WERI-Rb-1 (cell line): Measurements from ENCODE around the gene HADHA.

Source experiments
- DNase-seq: peaks from one replicate; pipeline ENCODE4 v3.0.0-alpha.2; 2020
- H3K27ac ChIP-seq: fragments of 250-450 bp; sonication (Bioruptor Pico); 2 replicates; pipeline ENCODE4 v1.5.1; 2020; ENCODE audit warnings: mild to moderate bottlenecking, moderate library complexity
- H3K27me3 ChIP-seq: fragments of 250-450 bp; sonication (Bioruptor Pico); 2 replicates; pipeline ENCODE4 v1.5.1; 2021; ENCODE audit warnings: mild to moderate bottlenecking, low read depth, moderate library complexity; ENCODE audit not compliant: insufficient read depth, severe bottlenecking
- H3K36me3 ChIP-seq: fragments of 250-450 bp; sonication (Bioruptor Pico); 2 replicates; pipeline ENCODE4 v1.5.1; 2020; ENCODE audit warnings: mild to moderate bottlenecking, moderate library complexity
- H3K4me3 ChIP-seq: 2 replicates; pipeline ENCODE4 v1.5.1; 2011; ENCODE audit warnings: low read depth, mild to moderate bottlenecking, control low read depth, low read length
- H3K9me3 ChIP-seq: fragments of 250-450 bp; sonication (Bioruptor Pico); 2 replicates; pipeline ENCODE4 v1.5.1; 2021; ENCODE audit warnings: mild to moderate bottlenecking, moderate library complexity; ENCODE audit not compliant: severe bottlenecking
- TF ChIP-seq, protein P1 (sequence below): IDR thresholded peaks from 2 replicates; pipeline ENCODE4 v1.5.1; 2011; ENCODE audit warnings: low read depth, mild to moderate bottlenecking, control low read depth, inconsistent platforms, low read length

Gene HADHA

DNA sequence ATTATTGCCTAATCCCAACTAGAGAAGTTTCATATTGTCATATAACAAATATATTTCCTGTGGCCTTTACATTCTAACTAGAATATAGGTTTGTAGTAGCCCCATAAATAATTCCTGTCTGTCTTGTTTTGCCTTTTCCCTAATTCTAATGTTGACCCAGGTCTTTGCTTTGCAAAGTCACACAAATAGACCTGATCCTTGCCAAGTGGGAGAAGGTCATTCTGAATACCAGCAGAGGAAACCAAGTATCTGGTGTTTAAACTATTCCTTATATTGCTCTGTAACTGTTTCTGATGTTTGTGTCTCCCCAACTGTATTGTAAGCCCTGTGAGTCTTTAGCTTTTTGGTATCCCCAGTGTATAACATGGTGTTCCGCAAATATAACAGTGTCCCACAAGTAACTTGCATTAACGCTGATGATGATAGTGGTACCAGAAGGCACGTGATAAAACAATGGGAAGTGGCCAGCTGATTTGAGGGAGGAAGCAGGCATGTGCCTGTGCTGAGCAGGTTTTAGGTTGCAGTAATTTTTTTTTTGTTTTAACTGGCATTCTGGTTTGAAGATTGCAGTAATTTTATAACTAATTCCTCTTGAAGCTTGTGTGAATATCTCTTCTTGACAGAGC is 11.4 kb upstream of the HADHA start:
- H3K9me3 ChIP-seq: no peaks in the 10 kb centered on the region
- DNase-seq: no peak
- no peaks in the 10 kb centered on the region for H3K27me3 ChIP-seq
- H3K27ac ChIP-seq: no peak overlapping the region
- TF ChIP-seq, protein P1, sequence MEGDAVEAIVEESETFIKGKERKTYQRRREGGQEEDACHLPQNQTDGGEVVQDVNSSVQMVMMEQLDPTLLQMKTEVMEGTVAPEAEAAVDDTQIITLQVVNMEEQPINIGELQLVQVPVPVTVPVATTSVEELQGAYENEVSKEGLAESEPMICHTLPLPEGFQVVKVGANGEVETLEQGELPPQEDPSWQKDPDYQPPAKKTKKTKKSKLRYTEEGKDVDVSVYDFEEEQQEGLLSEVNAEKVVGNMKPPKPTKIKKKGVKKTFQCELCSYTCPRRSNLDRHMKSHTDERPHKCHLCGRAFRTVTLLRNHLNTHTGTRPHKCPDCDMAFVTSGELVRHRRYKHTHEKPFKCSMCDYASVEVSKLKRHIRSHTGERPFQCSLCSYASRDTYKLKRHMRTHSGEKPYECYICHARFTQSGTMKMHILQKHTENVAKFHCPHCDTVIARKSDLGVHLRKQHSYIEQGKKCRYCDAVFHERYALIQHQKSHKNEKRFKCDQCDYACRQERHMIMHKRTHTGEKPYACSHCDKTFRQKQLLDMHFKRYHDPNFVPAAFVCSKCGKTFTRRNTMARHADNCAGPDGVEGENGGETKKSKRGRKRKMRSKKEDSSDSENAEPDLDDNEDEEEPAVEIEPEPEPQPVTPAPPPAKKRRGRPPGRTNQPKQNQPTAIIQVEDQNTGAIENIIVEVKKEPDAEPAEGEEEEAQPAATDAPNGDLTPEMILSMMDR: no peak
- H3K36me3 ChIP-seq: peaks cover 12% of the 10 kb centered on the region
- H3K4me3 ChIP-seq: no peak overlapping the region

DNA sequence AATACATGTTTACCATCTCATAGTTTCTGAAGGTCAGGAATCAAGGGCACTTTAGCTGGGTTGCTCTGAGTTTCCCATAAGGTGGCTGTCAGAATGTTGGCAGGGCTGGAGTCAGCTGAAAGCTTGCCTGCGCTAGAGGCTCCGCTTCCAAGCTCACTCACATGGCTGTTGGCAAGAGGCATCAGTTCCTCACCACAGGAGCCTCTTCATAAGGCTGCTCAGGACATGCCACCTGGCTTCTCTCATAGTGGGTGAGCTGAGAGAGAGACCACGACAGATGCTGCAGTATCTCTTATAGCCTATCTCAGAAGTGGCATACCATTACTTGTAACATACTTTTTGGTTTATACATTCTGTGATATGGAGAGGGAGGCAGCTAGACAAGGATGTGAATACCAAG is 7.5 kb upstream of the HADHA start:
- Histone ChIP-seq H3K9me3 (no peaks in the 10 kb centered on the region), H3K4me3 (no peak overlapping the region), H3K27me3 (no peaks in the 10 kb centered on the region), H3K36me3 (no peaks in the 10 kb centered on the region; the same call in none of the 2 replicates), H3K27ac (no peak overlapping the region)
- DNase-seq: no peak
- TF ChIP-seq, protein P1: no peak

DNA sequence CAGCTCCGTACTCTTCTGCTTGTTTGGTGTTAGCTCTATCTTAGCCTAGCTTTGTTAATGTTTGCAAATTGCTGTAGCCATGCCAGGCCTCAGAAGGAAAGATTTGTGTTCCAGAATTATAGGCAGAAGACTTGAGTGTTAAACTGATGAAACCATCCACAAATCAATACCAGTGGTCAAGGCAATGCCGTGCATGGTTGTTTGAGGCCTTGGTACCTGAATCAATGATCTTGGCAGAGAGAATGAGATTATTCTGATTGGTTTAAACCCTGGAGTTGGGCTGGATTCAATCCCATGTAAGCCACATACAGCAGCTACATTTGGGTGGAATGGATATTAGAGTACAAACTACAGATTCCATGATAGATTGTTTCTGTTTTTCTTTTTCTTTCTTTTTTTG is 5.2 kb upstream of the HADHA start:
- TF ChIP-seq, protein P1: no peak
- no peak for DNase-seq
- H3K9me3 ChIP-seq: no peaks in the 10 kb centered on the region
- H3K4me3 ChIP-seq: no peak overlapping the region
- peaks cover 2% of the 10 kb centered on the region for H3K36me3 ChIP-seq
- no peaks in the 10 kb centered on the region for H3K27me3 ChIP-seq
- no peak overlapping the region for H3K27ac ChIP-seq

DNA sequence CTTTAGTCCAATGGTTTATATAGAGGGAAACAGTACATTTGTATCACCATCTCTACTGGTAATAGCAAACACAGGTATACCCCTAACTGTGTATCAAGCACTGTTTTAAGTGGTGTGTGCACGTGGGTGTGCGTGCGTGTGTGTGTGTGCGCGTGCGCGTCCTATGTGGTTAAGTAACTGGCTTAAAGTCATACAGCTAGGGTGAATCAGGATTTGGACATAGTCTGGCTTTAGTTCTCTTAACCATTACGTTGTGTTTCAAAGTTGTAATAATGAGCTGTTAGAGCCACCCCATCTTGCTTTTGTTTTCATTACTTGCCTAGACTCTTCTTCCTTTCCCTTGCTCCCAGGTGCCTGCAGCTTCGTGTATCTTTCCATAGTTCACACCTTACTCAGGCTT is 2.4 kb upstream of the HADHA start:
- Histone ChIP-seq H3K27ac (no peak overlapping the region), H3K27me3 (no peaks in the 10 kb centered on the region), H3K4me3 (no peak overlapping the region), H3K9me3 (no peaks in the 10 kb centered on the region), H3K36me3 (peaks cover 2% of the 10 kb centered on the region)
- TF ChIP-seq, protein P1: no peak
- no peak for DNase-seq

DNA sequence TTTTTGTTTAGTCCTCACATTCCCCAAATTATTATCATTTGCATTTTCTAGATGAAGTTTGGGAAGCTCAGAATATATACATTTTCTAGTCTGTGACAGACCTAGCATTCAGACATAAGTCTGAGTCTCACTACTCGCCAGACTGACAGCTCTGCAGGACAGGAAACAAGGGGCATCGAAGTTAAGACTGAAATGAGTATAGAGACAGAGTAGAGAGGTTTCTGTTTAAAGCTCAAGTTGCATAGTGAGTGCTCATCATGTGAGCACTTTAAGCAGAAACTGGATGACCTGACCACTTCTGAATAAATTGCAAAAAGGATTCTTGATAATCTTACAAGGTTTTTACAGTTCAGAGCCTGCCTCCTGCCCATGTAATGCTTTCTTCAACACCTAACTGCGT is 1.4 kb upstream of the HADHA start:
- H3K27ac ChIP-seq: peak overlapping the region; percentile 9; the same call in 1 of the 2 replicates

More for the DNA sequence above, 1.4 kb upstream of the HADHA start:
- DNase-seq: no peak
- TF ChIP-seq, protein P1: no peak
- peak overlapping the region; percentile 78 for H3K4me3 ChIP-seq
- H3K36me3 ChIP-seq: peaks cover 2% of the 10 kb centered on the region
- H3K27me3 ChIP-seq: no peaks in the 10 kb centered on the region
- no peaks in the 10 kb centered on the region for H3K9me3 ChIP-seq
